ENCODE measurements around the gene ZNF544.

The ZNF544 gene

GRCh38 chr19:58228585-58229254 is at the start of gene ZNF544:
Gene ZNF544 (plus strand): TSS chr19:58228914. CDS start chr19:58244024, 15,110 bp downstream.
- Histone ChIP-seq H3K9me3 (ENCODE audit: insufficient read depth, low read depth, low read length) (peaks cover 8% of the 10 kb centered on the region; the same call in 1 of the 2 replicates), H3K9ac (ENCODE audit: low read depth, low read length) (peak within 1 kb of the TSS; percentile 82), H3K27me3 (ENCODE audit: insufficient read depth, low read length) (no peaks in the 10 kb centered on the region), H3K4me3 (ENCODE audit: low read length) (peak within 1 kb of the TSS; percentile 74), H3K27ac (ENCODE audit: low read length) (peak within 1 kb of the TSS; percentile 19), H3K4me1 (ENCODE audit: insufficient read depth, low read length) (peaks cover 10% of the 10 kb centered on the region; the same call in 1 of the 2 replicates), H3K36me3 (ENCODE audit: insufficient read depth, low read depth, low read length) (peaks cover 42% of the 10 kb centered on the region)

GRCh38 chr19:58181902-58182576 is 46.7 kb upstream of the ZNF544 start:
- H3K27me3 ChIP-seq (ENCODE audit: insufficient read depth, low read length), result no peaks in the 10 kb centered on the region
- no peak overlapping the region for H3K27ac ChIP-seq (ENCODE audit: low read length)
- peak overlapping the region; percentile 96 for H3K4me3 ChIP-seq (ENCODE audit: low read length)
- no peaks in the 10 kb centered on the region for H3K4me1 ChIP-seq (ENCODE audit: insufficient read depth, low read length)
- peaks cover 24% of the 10 kb centered on the region for H3K36me3 ChIP-seq (ENCODE audit: insufficient read depth, low read depth, low read length)
- peaks cover 69% of the 10 kb centered on the region for H3K9me3 ChIP-seq (ENCODE audit: insufficient read depth, low read depth, low read length)
- H3K9ac ChIP-seq (ENCODE audit: low read depth, low read length), result no peak overlapping the region

- H3K27ac ChIP-seq (ENCODE audit: low read length), result peak overlapping the region; percentile 87
- no peaks in the 10 kb centered on the region for H3K27me3 ChIP-seq (ENCODE audit: insufficient read depth, low read length)
- peaks cover 66% of the 10 kb centered on the region for H3K9me3 ChIP-seq (ENCODE audit: insufficient read depth, low read depth, low read length)
- H3K4me1 ChIP-seq (ENCODE audit: insufficient read depth, low read length), result no peaks in the 10 kb centered on the region
- H3K4me3 ChIP-seq (ENCODE audit: low read length), result peak overlapping the region; percentile 96
- H3K36me3 ChIP-seq (ENCODE audit: insufficient read depth, low read depth, low read length), result peaks cover 29% of the 10 kb centered on the region
- H3K9ac ChIP-seq (ENCODE audit: low read depth, low read length), result no peak overlapping the region; the same call in 1 of the 2 replicates
Measured at GRCh38 chr19:58182577-58182988, 46.1 kb upstream of the ZNF544 start.

GRCh38 chr19:58182989-58183816 is 45.5 kb upstream of the ZNF544 start, which contains the start of gene ZNF274:
Gene ZNF274 (plus strand): TSS chr19:58183061. CDS start chr19:58183966, 905 bp downstream.
- Histone ChIP-seq H3K27ac (ENCODE audit: low read length) (peak within 1 kb of the TSS; percentile 87), H3K4me1 (ENCODE audit: insufficient read depth, low read length) (no peaks in the 10 kb centered on the region), H3K27me3 (ENCODE audit: insufficient read depth, low read length) (no peaks in the 10 kb centered on the region), H3K36me3 (ENCODE audit: insufficient read depth, low read depth, low read length) (peaks cover 31% of the 10 kb centered on the region), H3K9ac (ENCODE audit: low read depth, low read length) (peak within 1 kb of the TSS; percentile 94), H3K9me3 (ENCODE audit: insufficient read depth, low read depth, low read length) (peaks cover 66% of the 10 kb centered on the region), H3K4me3 (ENCODE audit: low read length) (peak within 1 kb of the TSS; percentile 96)

GRCh38 chr19:58183817-58184215 is 44.9 kb upstream of the ZNF544 start:
- Histone ChIP-seq H3K27ac (ENCODE audit: low read length) (no peak overlapping the region), H3K4me3 (ENCODE audit: low read length) (peak overlapping the region; percentile 96), H3K27me3 (ENCODE audit: insufficient read depth, low read length) (no peaks in the 10 kb centered on the region), H3K9ac (ENCODE audit: low read depth, low read length) (peak overlapping the region; percentile 94), H3K4me1 (ENCODE audit: insufficient read depth, low read length) (no peaks in the 10 kb centered on the region), H3K9me3 (ENCODE audit: insufficient read depth, low read depth, low read length) (peaks cover 67% of the 10 kb centered on the region), H3K36me3 (ENCODE audit: insufficient read depth, low read depth, low read length) (peaks cover 31% of the 10 kb centered on the region)

GRCh38 chr19:58196901-58197616 is 31.7 kb upstream of the ZNF544 start:
- H3K36me3 ChIP-seq (ENCODE audit: insufficient read depth, low read depth, low read length), result peaks cover 95% of the 10 kb centered on the region

GRCh38 chr19:58203814-58204475 is 24.8 kb upstream of the ZNF544 start:
- H3K36me3 ChIP-seq (ENCODE audit: insufficient read depth, low read depth, low read length), result peaks cover 74% of the 10 kb centered on the region
- H3K4me1 ChIP-seq (ENCODE audit: insufficient read depth, low read length), result no peaks in the 10 kb centered on the region
- H3K27me3 ChIP-seq (ENCODE audit: insufficient read depth, low read length), result no peaks in the 10 kb centered on the region
- no peak overlapping the region for H3K27ac ChIP-seq (ENCODE audit: low read length)
- H3K9ac ChIP-seq (ENCODE audit: low read depth, low read length), result no peak overlapping the region
- no peak overlapping the region for H3K4me3 ChIP-seq (ENCODE audit: low read length)
- peaks cover 98% of the 10 kb centered on the region for H3K9me3 ChIP-seq (ENCODE audit: insufficient read depth, low read depth, low read length)

More at GRCh38 chr19:58196901-58197616, 31.7 kb upstream of the ZNF544 start:
- Histone ChIP-seq H3K4me1 (ENCODE audit: insufficient read depth, low read length) (no peaks in the 10 kb centered on the region), H3K27ac (ENCODE audit: low read length) (no peak overlapping the region), H3K9me3 (ENCODE audit: insufficient read depth, low read depth, low read length) (peaks cover 97% of the 10 kb centered on the region), H3K9ac (ENCODE audit: low read depth, low read length) (no peak overlapping the region), H3K27me3 (ENCODE audit: insufficient read depth, low read length) (no peaks in the 10 kb centered on the region), H3K4me3 (ENCODE audit: low read length) (0 out of 2 replicates have a peak overlapping the region, but pooled peaks have one; percentile 18)

GRCh38 chr19:58204566-58204965 is 24.1 kb upstream of the ZNF544 start:
- Histone ChIP-seq H3K36me3 (ENCODE audit: insufficient read depth, low read depth, low read length) (peaks cover 74% of the 10 kb centered on the region), H3K27ac (ENCODE audit: low read length) (no peak overlapping the region), H3K27me3 (ENCODE audit: insufficient read depth, low read length) (no peaks in the 10 kb centered on the region), H3K9me3 (ENCODE audit: insufficient read depth, low read depth, low read length) (peaks cover 93% of the 10 kb centered on the region), H3K4me3 (ENCODE audit: low read length) (no peak overlapping the region), H3K9ac (ENCODE audit: low read depth, low read length) (no peak overlapping the region), H3K4me1 (ENCODE audit: insufficient read depth, low read length) (no peaks in the 10 kb centered on the region)

- no peaks in the 10 kb centered on the region for H3K27me3 ChIP-seq (ENCODE audit: insufficient read depth, low read length)
- no peak overlapping the region for H3K9ac ChIP-seq (ENCODE audit: low read depth, low read length)
- H3K27ac ChIP-seq (ENCODE audit: low read length), result no peak overlapping the region
- peaks cover 89% of the 10 kb centered on the region for H3K36me3 ChIP-seq (ENCODE audit: insufficient read depth, low read depth, low read length)
- peaks cover 90% of the 10 kb centered on the region for H3K9me3 ChIP-seq (ENCODE audit: insufficient read depth, low read depth, low read length)
- H3K4me1 ChIP-seq (ENCODE audit: insufficient read depth, low read length), result no peaks in the 10 kb centered on the region
- H3K4me3 ChIP-seq (ENCODE audit: low read length), result no peak overlapping the region
Measured at GRCh38 chr19:58209577-58209976, 19.1 kb upstream of the ZNF544 start.

- H3K36me3 ChIP-seq (ENCODE audit: insufficient read depth, low read depth, low read length), result peaks cover 69% of the 10 kb centered on the region
- no peaks in the 10 kb centered on the region for H3K27me3 ChIP-seq (ENCODE audit: insufficient read depth, low read length)
- H3K9ac ChIP-seq (ENCODE audit: low read depth, low read length), result no peak overlapping the region
- H3K9me3 ChIP-seq (ENCODE audit: insufficient read depth, low read depth, low read length), result peaks cover 71% of the 10 kb centered on the region
- no peak overlapping the region for H3K27ac ChIP-seq (ENCODE audit: low read length)
- H3K4me3 ChIP-seq (ENCODE audit: low read length), result no peak overlapping the region
- H3K4me1 ChIP-seq (ENCODE audit: insufficient read depth, low read length), result no peaks in the 10 kb centered on the region
Measured at GRCh38 chr19:58212336-58213074, 16.2 kb upstream of the ZNF544 start.

Measured in iPS-20b (cell line).